Left renal cortex interstitium (tissue), 4 donors: Measurements from ENCODE around the gene MITF. TPM values are rescaled to one million over a fixed set of nuclear protein-coding genes. Genes with fewer than 3 reads are reported as not detected.
A peak's percentile ranks its signal among the peaks of the same experiment; 100 is the strongest.

Experiments
- DNase-seq, 4 donors: peaks; one replicate each; pipeline ENCODE4 v3.0.0-alpha.2; 2013; ENCODE audit warnings: low read depth in 4 of 4, low spot score in 2 of 4, missing footprints in 1 of 4
- polyA plus RNA-seq, 4 donors: library from polyadenylated mRNA; unstranded; fragments of 120-200 nt; gene quantifications; one replicate each; pipeline ENCODE4 v1.2.1, GENCODE V29; 2013; ENCODE audit not compliant: insufficient read length in 4 of 4

The MITF gene
- polyA plus RNA-seq, 4 donors: 37.6 to 42.5 (median 39.8) TPM

DNA sequence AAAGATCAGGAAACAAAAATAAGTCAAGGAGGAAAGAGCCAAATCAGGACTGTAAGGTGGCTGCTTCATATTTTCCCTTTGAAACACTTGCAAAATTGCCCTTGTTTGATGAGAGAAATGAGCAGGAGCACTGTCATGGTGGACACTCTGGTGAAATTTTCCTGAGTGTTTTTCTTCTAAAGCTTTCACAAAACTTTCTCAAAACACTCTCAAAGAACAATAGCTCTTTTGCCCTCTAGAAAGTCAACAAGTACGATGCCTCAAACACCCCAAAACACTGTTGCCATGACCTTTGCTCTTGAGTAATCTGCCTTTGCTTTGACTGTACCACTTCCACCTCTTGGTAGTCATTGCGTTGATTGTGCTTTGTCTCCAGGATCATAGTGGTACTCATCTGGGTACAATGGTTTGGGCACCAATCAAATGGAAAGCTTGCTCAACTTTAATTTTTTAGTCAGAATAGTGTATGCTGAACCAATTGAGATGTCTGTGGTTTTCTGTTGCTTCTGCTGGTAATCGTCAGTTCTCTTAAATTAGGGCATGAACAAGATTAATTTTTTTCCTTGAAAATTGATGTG is 13.2 kb upstream of the MITF start:
- no peak for DNase-seq

DNA sequence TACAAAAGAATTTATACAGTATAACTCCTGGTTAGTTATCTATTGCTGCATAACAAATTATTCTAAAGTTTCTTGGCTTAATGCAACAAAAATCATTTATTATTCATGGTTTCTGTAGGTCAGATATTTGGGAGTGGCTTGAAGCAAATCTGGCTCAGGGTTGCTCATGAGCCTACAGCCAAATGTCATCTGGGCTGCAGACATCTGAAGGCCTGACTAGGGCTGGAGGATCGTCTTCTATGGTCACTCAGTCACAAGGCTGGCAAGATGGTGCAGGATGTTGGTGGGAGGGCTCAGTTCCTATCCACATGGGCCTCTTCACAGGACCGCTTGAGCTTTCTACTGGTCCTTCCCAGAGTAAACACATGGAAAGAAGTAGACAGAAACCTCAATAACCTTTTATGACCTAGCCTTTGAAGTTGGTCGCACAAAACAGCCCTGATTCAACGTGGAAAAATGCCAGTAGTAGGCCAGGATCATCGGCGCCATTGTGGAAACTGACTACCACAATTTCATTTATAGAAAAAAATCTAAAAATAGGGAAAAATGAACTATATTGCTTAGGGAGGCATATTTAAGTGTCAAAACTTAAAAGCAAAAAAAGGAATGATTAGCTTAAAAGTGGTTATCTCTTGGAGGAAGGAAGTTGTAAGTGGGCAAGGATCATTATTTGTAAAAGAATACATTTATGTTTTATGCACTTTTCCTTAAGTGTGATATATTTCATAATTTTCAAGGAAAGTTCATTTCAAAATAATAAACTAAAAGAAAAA is 9.9 kb upstream of the MITF start:
- no peak for DNase-seq

DNA sequence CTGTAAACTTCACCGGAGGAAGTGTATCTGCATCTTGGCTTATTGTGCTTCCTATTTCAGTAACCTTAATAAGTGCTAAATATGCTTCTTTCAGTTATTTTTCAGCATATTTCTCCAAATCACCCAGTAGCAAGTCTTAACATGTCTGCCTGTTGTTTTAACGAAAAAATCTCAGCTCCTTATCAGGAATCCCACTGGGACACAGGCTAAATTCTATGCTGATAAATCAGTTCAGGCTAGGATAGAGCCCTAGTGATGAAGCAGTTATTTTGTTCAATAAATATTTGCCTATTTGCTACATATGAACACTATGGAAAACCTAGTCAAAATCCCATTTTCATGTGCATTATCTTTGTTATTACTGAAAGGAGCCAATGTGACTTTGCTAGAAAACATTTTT is 8.2 kb upstream of the MITF start:
- no peak for DNase-seq

DNA sequence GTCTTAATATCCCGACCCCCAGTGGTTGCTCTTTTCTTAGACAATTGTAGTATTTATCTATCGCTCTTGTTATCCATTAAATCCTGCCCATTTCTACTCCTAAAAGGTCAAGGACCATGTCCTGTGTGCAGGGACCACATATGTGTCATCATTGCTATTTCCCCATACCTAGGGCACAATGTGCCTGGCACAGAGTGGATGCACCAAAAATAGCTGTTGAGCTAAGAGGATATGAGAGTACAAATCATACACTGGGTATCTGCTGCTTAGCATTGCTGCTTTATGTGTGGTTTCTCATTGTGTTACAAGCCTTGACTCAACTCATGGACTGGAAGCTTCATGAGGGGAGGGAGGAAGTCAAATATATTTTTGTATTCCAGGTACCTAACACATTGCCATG is 3.4 kb upstream of the MITF start:
- no peak for DNase-seq

DNA sequence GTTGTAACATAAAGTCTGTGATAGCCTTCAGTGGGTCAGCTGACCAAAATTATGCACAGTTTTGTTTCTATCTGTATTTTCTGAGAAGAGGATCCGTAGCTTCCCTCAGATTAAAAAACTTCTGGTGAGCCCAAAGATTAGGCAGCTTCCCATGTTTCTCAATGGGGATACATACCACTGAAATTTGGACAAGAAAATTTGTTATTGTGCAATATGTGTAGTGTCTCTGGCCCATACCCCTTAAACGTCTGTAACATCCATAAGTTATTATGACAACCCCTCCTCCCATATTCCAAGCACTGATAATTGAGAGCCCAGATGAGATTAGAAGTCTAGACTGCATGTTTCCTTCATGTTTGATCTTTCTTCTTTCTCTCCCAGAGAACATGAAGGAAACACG is 1.9 kb upstream of the MITF start:
- no peak for DNase-seq

DNA sequence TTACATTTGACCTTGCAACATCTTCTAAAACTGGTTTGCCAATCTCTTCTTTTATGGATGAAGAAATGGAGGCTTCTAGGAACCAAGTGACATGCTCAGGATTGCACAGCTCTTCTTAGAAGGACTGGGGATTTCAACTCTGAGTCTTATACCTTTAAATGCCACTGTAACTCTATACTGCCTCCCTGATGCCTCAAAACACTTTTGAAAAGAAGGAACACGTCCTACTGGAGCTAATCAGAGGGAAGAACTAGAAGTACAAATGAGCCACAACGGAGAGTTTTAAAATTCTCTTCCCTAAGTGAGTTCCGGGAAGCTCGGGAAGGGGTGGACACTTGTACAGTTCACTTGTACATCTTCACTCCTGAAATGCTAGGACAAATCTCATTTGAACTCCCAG is 949 bp upstream of the MITF start:
- DNase-seq: peak in 2 of 4 donors; percentile 2 to 9

DNA sequence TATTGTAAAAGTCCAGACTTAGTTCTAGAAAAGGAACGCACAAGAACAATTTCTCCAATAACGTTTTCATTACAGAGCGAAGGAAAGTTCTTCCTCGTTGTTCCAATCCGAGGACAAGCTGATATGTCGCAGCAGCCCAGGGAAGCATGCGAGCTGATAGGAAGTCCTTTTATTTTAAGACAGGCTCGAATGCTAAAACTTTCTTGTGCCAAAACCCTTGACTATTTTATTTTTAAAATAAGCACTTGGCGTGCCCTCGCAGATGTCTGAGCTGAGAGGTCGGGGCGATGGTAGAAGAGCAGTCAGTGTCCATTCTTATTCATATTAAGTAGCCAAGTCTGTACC is 433 bp upstream of the MITF start:
- DNase-seq: peak in 1 of 4 donors; percentile 13

DNA sequence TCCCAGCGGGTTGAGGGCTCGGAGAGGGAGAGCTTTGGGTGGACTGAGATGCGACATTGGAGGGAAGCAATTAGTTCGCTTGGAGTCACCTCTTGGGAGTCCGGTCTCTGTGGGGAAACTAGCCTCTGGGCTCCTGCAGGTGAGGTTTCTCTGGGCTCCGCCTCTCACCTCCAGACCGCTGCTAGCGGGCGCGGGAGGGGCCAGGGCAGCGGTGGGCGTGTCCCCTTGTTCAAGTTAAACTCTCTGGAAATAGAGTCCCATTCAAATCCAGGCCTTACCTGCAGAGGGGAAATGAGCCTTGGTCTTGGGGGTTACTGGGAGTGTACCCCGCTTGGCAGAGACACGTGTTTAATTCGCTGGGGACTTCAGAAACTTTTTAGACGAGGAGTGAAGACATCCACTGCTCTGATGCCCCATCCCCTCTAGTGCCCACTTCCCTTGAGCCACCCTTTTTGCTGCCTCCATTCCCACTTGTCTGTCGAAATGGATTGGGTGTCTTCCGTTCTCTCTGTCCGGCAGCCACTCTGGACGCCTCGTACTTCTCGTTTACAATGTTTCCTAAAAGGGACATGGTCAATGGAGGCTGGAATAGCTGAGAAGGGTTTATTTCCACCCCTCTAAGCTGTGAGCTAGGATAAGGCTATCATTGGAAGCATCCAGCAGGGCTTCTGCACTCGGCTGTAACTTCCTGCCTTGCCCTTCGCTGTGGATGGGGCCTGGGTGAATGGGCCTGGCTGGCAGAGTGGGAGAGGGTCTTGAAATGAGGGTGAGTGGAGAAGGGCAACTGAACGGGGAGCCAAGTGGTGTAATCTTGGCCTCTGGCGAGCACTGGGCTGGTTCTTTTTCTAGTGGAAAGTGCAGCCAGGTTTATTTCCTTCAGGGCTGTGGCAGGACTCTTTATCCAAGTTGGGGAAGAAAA is 1.1 kb downstream of the MITF start:
- peak in 1 of 4 donors; percentile 20 for DNase-seq

DNA sequence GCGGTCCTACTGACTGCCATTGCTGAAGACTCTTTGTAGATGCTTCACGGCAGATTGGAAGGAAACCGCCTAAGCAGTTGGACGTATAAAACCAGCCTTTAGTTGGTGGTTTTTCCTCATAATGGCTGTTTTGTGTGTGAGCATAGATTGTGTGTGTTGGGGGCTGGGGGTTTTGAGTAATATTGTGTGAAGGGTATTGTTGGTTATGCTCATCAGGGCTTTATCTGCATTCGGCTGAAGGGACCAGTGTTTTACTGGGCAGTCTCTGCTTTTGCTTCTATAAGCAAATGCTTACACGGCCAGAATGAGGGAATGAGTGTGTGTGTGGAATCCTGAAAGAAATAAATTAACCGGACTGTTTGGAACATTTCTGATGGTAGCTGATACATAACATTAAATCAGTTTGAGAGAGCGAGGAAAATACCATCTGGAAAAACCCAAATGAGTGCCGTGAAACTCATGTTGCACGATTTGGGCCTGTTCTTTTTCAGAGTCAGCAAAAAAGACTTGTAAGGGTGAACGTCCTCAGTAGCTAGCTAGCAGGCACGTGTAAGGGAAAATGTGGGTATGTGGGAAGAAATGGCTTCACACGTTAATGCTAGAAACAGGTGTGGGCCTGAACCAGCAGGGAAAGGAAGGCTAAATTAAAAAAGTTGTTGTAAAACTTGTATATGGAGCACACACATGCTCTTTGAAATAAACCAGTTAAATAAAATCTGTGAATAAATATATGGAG is 1.9 kb downstream of the MITF start:
- DNase-seq: no peak

DNA sequence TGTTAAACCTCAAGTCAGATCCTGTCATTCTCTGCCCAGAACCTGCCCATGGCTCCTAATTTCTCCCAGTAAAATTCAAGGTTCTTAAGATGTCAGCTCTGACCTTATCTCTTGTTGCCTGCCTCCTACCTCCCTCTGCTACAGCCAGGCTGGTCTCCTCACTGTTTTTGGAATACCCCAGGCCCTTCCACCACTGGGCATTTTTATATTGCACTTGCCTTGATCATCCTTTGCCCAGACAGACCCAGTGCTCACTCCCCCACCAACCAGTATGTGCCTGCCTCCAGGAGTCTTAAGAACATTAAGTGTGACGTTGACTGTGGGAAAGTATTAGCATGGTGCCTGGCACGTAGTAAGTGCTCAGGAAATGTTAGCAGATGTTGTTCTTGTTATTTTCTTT is 3.1 kb downstream of the MITF start:
- no peak for DNase-seq

DNA sequence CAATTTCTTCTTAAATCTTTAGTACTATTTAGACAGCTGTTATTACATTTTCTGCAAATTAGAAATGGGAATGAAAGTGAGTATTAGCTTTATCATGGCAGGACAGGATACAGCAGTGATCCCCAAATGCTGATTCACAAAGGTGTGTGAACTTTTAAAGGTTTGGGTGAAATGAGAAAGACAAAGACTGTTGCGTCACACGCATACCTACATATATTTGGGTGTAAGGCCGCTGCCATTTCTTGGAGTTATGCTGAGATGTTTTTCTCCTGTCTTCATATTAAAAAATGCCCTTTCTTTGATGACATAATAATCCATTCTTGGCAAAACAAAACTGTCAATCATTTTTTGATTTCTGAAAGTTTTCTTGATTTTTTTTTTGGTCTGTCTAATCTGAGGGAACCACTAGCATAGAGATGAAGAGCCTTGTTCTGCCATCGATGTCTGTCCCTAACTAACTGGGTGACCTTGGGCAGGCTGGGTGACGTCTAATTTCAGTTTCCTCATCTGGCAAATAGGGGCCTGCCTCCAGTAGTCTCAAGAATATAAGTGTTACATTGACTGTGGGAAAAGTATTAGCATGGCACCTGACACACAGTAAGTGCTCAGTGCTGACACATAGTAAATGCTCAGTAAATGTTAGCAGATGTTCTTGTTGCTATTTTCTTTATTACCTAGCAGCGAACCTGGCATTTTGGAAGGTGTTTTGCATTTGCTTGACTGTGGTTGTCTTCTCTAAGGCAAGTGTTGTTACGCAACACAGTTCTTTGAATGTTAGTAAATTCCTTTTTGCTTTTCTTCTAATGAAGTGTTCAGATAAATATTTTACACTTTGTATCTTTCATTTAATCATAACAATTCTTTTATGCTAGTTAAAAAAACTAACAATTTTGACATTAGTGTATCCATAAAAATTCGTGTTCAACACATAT is 5.0 kb downstream of the MITF start:
- no peak for DNase-seq

DNA sequence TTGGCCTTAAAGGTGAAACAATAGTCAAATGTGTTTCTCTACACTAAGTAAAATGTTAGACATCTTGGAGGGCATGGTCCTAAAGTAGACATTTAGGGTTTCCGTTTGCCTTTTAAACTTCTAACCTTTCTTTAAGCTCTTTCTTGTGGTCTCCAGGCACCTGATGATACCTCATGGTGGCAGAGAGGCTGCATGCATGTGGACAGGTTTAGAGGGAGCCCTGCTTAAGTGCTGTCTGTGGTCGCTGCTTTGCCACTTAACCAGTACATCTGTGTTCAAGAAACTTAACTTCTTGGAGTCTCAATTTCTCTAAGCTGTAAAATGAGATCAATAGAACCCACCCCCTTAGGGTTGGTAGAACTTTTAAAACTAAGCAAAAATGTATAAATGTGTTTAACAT is 6.2 kb downstream of the MITF start:
- DNase-seq: no peak

DNA sequence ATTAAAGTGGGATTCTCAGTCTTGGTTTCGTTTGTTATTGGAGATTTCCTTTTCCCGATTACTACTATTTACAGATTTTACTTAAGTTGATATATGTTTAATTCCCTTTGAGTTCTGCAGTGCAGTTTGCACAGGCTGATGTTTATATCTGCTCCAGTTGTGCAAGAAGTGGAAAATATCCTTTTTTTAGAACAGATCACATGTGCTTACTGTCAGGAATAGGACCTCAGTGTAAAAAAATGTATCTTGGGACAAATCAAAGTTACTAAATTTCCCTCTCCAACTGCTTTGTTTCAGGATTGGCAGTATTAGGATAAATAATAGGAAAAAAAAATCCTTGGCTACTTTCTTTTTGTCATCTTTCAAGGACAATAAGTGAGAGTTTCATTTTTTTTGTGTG is 6.9 kb downstream of the MITF start:
- DNase-seq: no peak

DNA sequence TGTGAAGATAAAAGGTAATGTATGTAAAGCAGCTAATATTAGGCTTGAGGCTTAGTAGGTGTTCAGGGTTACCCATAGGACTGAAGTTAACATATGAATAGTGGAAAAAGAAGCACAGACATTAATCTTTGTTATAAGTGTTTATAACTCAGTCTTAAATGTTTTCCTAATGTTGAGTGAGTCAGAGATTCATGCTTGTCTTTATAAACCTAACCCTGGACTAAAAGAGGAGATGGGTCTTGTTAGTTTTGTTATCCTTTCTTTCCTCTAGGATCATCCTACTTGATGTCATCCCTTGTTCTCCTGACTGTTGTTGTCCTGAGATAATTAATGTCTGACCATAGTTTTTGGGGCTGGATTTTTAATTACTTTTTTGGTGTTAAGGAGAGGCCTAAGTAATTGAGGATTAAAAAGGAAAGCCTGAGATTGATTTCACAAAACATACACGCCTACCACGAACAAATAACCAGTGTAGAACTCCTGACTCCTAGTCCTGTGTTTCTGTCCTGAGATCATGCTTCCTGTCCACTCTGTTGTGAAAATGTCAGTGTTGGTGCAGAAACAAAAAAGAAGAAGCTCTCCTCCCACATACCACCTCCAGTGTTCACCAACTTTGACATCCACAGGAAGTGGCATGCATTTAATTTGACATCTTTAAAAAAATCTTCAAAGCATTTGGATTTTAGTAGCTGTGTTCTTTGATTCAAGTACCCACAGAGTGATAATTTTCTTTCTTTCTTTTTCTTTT is 8.4 kb downstream of the MITF start:
- no peak for DNase-seq

DNA sequence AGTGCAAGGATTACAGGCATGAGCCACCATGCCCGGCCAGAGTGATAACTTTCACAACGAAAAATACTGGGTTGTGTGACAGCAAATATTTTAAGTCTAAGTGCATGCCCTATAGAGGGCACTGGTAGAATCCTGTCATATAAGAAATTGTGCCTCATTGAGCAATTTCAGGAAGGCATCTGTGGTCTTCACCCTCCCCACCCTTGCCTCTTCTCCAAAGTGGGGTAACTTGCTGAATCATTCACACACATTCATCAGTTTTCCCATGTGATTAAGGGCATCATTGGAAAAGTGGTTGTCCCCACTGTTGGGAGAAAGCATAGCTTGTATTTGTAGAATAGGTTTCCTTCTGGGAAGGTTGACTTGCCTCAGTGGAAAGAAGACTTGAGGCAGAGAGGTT is 9.2 kb downstream of the MITF start:
- DNase-seq: no peak

DNA sequence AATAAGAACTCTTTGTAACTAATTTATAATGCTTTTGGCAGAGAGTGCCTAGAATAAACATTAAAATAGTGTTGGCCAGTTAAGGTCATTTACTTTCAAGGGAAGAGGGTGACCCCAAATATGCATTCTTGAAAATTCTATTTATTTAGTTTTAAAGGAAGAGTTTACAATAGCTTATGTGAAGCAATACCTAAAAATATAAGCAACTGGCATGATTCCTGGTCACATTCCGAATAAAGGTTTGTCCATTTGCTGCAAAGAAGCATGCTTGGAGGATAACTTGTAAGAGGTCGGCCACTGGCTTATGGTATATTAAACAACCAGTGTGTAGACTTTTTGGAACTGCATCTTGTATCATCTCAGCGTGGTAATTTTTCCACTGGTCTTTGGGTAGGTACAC is 10.2 kb downstream of the MITF start:
- DNase-seq: no peak

DNA sequence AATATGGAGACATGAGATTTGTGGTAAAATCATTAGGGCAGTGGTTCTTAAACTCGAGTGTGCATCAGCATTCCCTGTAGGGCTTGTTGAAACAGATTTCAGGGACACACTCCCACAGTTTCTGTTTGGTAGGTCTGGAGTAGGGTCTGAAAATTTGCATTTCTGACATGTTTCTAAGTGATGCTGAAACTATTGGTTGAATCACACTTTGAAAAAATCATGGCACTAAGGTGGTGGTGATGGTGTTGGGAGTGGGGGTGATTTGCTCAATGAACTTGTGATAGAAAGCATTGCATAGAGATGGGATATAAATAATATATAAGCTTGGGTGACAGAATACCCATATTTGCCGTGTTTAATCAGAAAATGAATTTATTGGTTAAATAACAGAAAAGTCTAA is 11.3 kb downstream of the MITF start:
- DNase-seq: no peak

DNA sequence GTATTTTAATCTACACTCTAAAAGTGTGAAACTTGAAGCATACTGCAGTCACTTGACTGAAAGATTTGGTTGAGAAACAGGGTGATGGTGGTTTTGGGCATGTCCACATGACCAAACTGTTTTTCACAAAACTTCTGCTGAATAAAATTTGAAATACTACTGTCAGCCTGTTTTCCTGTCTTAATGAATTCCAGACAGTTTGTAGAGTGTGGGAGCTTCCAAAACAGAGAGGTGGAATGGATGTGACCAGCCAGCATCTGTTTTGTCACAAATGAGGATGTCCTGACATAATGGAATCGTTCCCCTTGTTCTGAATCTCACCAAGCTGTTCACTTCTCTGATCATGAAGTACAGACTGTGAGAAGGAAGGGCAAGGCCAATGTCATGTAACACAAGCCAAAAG is 11.8 kb downstream of the MITF start:
- DNase-seq: no peak

DNA sequence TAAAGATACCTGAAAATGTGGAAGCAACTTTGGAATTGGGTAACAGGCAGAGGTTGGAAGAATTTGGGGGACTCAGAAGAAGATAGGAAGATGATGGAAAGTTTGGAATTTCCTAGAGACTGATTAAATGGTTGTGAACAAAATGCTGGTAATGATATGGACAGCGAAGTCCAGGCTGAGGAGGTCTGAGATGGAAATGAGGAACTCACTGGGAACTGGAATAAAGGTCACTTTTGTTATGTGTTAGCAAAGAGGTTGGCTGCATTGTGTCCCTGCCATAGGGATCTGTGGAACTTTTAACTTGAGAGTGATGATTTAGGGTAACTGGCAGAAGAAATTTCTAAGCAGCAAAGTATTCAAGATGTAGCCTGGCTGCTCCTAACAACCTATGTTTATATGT is 13.0 kb downstream of the MITF start:
- no peak for DNase-seq
